GM18907 (cell line): ENCODE measurements around the gene MLLT3.

ENCODE experiments used
- ATAC-seq: cut with Tn5 transposase; IDR thresholded peaks from one replicate; pipeline ENCODE4 v1.9.1; 2021; ENCODE audit warnings: mild to moderate bottlenecking, moderate library complexity; ENCODE audit not compliant: unreplicated experiment

MLLT3 gene

GRCh38 chr9:20391208-20391607, 231.1 kb downstream of the MLLT3 start:
- no peak for ATAC-seq

- no peak for ATAC-seq
Measured at GRCh38 chr9:20390400-20390799, 231.9 kb downstream of the MLLT3 start.

- ATAC-seq: no peak
Measured at GRCh38 chr9:20387062-20387461, 235.2 kb downstream of the MLLT3 start.

- no peak for ATAC-seq
Measured at GRCh38 chr9:20384642-20385041, 237.7 kb downstream of the MLLT3 start.

DNA sequence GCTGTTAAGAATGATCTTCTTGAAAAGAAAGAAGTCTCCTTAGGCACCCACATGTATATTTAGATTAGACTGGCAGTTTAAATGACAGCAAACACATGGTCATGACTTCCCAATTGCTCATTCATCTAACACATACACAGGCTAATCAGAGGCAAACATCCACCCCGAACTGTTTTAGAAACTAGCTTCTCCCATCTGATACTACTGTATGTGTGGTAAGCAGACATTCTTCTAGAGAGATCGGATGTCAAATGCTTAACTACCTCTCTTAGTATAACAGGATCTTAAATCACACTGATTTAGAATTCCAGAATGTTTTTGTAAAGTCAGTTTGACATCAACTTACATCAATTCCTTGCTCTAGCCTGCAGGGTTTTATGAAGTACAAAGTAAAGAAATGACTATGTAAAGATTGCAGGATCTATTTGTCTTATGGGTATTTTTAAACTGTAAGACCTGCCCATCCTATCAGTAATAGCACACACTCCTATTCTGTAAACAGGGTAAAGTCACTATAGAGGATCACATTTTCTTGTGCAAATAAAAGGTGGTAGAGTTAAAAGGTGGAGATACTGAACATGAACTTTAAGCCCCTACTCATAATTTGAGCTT, 239.7 kb downstream of the MLLT3 start:
- peak; percentile 60 for ATAC-seq

DNA sequence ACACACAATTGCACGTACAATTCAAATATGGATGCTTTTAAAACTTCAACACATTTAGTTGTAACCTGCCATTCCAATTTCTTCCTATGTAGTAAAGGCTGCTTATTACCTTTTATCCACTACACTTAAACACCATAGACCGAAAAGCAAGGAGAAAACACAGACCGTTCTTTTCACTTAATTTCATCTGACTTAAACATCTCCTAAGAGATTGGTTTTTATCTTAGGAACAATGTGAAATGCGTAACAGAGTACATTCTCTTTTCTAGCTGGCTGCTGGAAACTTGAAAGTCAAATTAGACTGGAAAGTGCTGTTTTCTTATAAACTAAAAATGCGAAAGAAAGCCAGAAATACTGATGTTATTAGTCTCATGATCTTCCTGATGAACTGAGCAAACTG, 241.8 kb downstream of the MLLT3 start:
- no peak for ATAC-seq

DNA sequence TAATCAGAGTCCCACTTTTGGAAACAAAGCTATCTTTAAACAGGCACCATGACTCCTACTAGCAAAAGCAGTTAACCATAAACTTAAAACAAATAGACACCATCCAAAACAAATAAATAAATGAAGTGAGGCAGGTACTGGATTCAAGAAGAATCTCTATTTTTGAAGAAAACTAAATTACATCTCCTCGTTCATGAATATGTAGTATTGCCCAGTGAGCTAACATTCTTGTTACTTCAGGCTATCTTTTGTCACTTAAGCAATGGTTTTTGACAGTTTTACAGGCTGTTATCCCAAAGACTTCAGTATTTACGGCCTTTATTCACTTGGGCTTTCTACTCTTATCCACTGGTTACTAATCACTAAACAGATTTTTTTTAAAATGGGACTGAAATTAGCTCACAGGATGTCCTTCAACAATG, 242.5 kb downstream of the MLLT3 start:
- no peak for ATAC-seq

DNA sequence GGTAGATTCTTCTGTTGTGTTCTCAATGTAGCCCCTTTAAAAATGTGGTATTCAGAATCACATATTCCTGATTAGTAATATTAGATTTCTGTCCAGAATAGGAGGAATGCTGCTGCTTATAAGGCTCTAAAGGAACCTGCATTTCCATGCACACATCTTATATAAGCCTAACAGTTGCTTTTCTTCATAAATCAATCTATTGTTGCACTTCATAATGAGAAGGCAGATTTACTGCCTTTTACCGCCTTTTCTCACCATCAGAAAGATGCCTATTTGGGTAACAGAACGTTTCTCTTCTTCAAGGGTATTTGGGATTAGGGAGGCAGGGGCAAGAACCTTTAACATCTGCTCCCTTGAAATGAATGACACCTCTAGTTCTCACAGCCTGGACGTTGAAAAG, 243.4 kb downstream of the MLLT3 start:
- ATAC-seq: no peak

DNA sequence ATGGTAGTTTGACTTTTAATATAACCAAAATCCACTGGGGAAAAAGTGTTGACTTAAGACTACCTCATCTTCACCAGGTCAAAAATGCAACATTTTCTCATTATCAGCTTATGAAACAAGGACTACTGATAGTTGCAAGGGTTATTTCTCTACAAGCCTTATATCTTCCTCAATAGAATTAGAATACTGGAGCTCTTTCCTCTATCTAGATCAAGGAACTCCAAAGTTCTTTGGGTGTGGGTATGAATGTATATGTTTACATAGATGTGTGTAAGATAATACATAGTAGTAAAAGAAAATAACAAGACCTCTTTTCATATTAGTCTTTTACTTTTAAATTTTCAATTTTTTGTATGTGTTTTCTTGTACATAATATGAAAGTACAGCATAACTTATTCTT, 244.5 kb downstream of the MLLT3 start:
- no peak for ATAC-seq

DNA sequence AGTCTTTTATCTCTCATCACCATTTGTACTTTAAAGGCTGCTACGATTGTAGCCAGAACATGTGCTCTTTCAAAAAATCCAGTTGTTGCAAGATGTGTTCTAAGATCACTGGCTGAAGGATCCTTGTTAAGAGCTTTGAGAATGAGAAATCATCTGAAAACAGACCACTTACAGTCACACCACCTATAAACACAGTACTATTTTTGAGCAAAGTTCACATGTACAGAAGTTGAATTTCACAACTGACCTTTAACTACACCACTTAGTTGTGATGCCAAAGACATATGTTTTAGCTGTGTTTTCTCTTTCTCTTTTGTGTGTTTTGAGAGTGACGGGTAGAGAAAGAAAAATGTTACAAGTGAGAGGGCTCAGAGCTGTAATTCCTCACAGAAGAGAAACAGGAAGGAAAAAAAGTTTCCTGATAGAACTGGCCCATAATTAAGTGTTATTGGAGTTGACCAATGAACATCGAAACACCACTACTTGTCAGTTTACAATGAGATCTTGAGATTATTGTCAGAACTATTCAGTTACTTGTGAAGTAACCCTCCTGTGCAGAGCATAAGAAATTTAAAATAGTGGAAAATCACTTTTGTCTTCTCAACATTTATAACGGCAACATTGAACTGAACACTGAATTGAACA, 245.4 kb downstream of the MLLT3 start:
- ATAC-seq: no peak

GRCh38 chr9:20376042-20376441, 246.3 kb downstream of the MLLT3 start:
- ATAC-seq: no peak

DNA sequence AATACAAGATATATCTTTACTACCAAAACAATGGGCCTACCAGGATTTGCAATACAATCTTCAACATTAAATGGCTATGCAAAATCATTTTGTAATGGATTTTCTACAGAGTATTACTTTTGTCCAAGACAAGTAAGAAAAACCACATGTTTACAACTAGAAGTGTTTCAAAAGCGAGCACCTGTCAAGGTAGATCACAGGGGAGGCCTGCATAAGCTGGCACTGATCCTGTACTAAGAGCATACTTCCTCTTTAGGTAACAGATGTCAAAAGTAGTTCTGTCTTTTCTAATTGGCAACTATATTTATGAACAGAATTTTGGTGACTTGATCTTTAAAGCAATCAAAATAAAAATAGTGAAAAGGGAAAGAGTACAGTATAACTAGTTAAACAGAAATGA, 249.0 kb downstream of the MLLT3 start:
- ATAC-seq: peak; percentile 56

DNA sequence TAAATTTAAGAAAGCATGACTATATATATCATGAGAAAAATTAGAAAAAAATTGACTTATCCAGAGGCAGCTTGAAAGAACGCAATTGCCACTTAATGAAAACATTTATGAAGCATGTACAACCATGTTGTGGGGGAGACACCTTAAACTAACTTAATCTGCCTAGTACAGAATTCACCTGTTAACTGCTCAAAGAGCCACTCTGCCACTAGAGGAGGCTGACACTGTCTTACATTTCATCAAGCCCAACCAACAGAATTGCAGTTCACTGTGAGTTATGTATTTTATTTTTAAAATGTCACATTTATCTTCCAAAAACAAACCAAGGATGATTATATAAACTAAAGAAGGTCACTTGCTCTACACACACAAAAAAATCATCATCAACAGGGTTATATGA, 252.9 kb downstream of the MLLT3 start:
- no peak for ATAC-seq

GRCh38 chr9:20367855-20368254, 254.4 kb downstream of the MLLT3 start:
- ATAC-seq: no peak

- ATAC-seq: no peak
Measured at GRCh38 chr9:20364959-20365358, 257.3 kb downstream of the MLLT3 start.

GRCh38 chr9:20363233-20363632, 259.1 kb downstream of the MLLT3 start:
- no peak for ATAC-seq

DNA sequence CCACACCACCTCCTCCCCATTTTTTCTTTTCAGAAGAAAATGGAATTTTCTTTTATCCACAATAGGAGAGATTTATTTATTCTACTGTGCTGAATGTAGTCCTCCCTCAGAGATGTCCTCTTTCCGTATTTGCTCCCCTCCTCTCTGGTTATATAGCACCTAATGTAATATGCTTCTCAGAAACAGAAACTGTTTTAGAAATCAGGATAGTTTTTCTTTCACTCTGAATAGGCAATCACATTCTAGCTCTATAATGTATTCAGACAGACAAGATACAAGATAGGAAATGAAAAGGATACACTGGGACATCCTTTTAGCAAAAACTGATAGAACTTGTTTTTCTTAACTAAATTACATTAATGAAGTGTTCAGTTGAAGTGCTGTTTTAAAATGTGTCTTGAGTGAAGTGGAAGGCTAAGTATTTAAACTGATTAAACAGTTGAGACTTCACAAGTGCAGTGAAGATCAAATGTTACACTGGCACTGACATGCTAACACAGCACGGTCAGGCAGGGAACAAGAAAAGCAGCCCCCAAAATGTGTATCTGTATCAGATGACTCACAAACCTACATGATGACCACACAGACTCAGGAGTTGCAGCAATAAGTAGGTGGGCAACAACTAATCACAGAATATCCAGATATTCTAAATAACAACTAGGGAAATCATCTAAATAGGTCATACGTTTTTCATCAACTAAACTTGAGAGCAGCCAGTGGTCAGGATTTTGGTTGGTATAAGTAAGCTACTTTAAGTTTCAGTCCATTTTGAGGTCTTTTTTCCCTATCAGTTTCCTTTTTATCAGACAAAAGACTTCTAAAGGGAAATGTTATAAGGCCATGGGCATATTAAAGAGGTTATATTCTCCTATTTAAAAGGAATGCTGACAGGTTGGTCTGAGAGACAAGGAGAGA, 260.4 kb downstream of the MLLT3 start:
- ATAC-seq: peak; percentile 62

GRCh38 chr9:20361229-20361628, 261.1 kb downstream of the MLLT3 start:
- ATAC-seq: no peak

DNA sequence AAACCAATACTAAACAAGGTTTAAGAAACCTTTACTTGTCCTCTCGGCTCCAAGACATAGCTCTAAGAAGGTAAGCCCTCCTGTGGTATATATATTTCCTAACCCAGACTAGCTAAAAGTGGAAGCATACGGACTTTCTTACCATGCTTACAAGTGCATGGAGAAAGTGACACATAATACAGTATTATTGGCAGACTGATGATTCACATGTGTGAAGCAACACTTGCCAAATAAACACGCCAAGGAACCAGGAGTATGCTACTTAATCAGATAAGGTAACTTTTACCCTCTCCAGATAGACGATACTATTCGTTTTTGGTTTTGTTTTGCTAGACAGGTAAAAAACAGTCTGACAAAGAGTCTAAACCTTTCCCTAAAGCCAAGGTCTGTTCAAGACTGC, 264.1 kb downstream of the MLLT3 start:
- ATAC-seq: no peak

- ATAC-seq: no peak
Measured at GRCh38 chr9:20357037-20357432, 265.3 kb downstream of the MLLT3 start.

GRCh38 chr9:20356403-20357036, 265.8 kb downstream of the MLLT3 start:
- ATAC-seq: peak; percentile 48
